ENCODE results near the gene MYH7.
"Not testable (repeated sequence)": the region's sequence is repeated elsewhere in the genome, so short reads cannot be mapped to it uniquely, and the experiment has no call there.

DNA sequence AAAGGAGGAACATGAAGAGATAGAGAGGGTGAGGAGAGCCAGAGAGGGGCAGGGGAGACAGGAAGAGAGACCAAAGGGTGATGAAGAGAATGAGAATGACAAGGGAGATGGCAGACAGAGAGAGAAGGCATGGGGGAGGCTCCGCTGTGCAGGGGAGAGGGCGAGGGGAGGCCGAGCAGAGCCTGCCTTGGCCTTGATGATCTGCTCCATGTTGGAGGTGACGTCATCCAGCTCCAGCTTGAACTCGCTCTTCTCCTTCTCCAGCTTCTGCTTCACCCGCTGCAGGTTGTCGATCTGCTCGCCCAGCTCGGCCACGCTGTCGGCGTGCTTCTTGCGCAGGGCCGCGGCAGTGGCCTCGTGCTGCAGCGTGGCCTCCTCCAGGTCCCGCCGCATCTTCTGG, 45.6 kb downstream of the MYH7 start:
- not testable (repeated sequence) for TF ChIP-seq CTCF (conservative IDR thresholded peaks at IDR 0.05 in 1 of 2, IDR thresholded peaks at IDR 0.05 in 1 of 2; ENCODE audit: low read depth in 1 of 2, low read length in 2 of 2); EZH2 (IDR thresholded peaks at IDR 0.05; ENCODE audit: low read length, missing control alignments)
